ENCODE data around the gene PHC1.

- TF ChIP-seq CTCF (IDR thresholded peaks at IDR 0.05) (no peak), POLR2A (IDR thresholded peaks at IDR 0.05) (no peak)
Observed at GRCh38 chr12:8866429-8866828, 47.9 kb upstream of the PHC1 start.

Measured in vagina (tissue), 2 donors.